Measurements from ENCODE around the gene FOS.

The FOS gene

GRCh38 chr14:75252254-75252837 is 26.3 kb upstream of the FOS start:
- DNase-seq, result no peak

GRCh38 chr14:75254381-75254822 is 24.2 kb upstream of the FOS start:
- DNase-seq, result no peak

DNA sequence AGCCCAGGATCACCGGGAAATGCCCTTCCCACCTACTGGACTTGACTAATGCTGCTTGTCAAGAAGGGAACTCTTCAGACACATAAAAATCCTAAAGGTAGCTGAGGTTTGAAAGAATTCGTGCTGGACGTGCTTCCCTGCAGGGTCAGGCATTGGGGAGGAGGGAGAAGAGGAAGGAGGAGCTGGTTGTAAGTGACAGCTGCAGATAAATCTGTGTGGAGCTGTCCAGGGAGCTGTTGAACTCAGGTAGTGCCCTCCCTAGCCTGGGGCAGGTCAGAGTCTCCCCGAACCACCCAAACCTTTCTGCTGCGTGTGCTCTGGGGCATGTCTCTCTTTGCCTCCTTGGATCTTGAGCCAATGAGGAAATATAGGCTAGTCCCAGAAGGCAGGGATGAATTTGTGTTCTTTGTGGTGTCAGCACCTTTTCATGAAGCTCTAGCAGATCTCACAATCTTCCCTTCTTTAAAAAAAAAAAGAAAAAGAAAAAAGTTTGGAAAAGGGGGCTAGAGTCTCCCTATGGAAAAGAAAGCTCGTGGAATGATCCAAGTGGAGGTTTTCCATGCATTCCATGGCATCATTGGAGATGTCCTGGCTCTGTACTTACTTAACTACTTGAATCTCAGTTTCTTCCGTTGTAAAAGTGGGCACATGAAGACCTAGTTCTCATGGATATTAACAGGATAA is 23.6 kb upstream of the FOS start:
- DNase-seq, result no peak

DNA sequence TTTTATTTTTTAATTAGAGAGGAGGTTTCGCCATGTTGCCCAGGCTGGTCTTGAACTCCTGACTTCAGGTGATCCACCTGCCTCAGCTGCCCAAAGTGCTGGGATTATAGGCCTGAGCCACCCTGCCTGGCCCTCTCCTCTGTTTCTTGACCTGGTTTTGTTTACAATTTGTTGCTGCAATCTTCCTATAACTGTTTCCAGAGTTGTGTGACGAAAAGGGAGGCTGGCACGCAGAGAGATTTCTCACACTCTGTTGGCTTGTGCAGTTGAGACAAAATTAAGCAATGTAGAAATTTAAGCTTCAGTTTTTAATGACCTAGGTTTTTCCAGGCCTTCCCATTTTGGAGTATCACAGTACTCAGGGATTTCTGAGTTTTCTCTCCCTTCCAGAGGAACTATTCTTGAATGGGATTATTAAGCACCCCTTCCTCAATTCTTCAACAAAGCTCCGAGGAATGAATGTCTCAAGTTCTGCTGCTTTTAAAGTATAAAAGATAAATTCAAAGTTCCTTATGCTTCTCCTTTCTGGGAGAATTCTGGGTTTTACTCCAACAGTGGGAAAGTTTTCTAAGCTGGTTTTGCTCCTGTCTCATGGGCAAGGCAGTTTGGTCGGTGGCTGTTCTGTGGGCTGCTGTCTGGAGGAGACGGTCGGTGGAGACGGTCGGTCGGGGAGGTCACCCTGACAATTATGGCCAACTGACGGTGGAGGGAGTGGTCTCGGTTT is 20.4 kb upstream of the FOS start:
- DNase-seq, result no peak

GRCh38 chr14:75258803-75259509 is 19.7 kb upstream of the FOS start:
- peak; percentile 99 for DNase-seq

- DNase-seq, result no peak
These were observed 19.1 kb upstream of the FOS start for GRCh38 chr14:75259510-75259855.

DNA sequence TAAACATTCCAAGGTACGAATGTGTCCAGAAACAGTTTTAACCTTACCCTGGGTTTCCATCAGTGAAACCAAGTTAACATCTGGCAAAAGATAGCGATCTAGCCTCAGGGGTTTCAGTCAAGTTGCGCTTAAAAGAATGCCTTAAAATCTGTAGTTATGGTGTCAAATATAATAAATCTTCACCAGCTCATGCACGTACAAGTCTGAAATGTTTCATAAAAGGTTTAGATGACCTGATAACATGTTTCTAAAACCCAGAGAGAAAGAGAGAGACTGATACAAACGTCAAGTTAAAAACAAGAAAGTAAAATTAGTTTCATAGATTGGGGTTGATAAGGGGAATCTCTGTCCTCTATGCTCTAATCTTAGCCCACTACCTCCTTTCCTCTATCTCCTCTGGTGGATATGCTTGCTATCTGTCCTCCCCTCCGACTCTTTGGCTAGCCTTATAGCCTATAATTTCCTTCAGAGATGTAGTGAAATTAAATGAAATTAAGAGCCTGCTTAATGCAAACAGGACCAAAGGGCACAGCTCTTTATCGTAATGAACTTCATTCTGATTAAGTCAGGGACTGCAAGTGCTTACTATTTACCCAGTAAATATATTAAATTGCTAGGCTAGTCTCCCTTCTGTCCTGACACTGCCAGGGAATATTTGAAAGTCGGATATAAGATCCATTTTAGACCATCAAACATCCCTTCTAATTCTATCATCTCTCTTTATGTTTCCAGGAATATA is 18.4 kb upstream of the FOS start:
- DNase-seq, result no peak

DNA sequence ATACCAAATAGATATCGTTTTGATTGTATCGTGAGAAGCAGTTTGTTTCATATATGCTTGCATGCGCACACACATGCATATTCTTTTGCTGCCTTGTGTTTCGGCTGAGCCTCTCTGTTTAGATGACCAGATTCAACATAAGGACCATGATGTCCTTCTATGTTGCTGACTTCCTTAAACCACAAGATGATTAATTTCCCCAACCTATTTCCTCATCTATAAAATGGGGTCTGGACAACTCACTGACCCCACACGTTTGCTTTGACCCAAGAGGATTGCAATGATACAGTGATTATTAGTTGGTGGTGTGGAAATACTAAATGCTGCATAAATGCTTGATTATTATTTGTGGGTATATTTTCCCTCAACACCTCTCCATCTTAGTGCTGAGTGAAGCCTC is 16.8 kb upstream of the FOS start:
- DNase-seq, result no peak

DNA sequence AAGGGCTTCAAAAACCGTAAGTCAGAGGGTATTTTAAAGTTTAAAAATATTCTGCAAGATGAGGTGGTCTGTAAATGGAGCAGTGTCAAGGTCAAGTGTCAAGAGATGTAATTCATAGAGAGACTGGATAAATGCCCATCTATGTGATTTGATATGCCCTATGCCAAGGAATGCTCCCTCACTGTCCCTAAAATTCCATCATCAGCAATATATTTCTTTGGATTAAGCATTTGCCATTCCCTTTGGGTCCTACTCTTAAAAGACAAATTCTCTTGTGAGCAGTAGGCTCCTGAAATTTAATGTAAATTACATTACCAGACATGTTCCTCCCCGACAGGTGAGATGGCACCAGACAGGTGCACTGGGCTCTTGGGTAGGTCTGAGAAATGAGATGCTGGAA is 16.0 kb upstream of the FOS start:
- no peak for DNase-seq

- DNase-seq, result no peak
These were observed 14.6 kb upstream of the FOS start for GRCh38 chr14:75264036-75264435.

DNA sequence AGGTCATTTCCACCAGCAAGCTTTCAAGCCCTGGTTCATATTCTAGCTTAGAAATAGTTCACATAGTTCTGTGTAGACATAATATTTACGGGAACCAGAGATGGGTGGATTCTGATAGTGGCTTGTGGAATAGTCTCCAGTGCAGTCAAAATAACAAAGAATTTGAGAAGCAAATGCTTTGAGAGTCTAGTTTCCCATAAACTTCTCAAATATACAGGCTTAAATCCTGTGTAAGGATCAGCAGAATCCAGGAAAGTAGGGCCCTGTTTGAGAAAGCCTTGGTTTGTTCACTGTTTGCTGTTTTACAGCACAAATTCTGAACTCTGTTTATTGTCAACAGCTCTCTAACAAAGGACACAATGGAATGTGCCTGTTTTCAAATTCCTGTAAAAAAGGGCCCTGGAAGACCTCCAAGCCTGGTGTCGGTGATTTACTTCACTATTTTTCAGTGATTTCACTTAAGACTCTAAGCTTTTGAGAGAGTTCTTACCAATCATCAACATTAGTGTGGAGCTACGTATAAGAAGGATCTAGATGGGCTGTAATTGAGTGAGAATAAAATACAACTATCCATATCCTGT is 11.4 kb upstream of the FOS start:
- no peak for DNase-seq

GRCh38 chr14:75268633-75269550 is 9.7 kb upstream of the FOS start:
- DNase-seq, result no peak

DNA sequence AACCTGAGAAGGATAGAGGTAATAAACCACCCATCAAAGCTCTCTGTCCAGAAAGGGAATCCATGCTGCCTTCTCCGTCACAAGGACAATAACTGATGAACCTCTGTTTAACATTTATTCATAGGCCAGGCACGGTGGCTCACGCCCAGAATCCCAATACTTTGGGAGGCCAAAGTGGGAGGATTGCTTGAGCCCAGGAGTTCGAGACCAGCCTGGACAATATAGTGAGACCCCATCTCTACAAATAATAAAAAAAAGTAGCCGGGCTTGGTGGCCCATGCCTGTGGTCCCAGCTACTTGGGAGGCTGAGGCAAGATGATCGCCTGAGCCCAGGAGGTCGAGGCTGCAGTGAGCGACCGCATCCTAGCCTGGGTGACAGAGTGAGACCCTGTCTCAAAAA is 7.1 kb upstream of the FOS start:
- DNase-seq, result no peak

- DNase-seq, result no peak
These were observed 5.2 kb upstream of the FOS start for GRCh38 chr14:75273272-75274049.

DNA sequence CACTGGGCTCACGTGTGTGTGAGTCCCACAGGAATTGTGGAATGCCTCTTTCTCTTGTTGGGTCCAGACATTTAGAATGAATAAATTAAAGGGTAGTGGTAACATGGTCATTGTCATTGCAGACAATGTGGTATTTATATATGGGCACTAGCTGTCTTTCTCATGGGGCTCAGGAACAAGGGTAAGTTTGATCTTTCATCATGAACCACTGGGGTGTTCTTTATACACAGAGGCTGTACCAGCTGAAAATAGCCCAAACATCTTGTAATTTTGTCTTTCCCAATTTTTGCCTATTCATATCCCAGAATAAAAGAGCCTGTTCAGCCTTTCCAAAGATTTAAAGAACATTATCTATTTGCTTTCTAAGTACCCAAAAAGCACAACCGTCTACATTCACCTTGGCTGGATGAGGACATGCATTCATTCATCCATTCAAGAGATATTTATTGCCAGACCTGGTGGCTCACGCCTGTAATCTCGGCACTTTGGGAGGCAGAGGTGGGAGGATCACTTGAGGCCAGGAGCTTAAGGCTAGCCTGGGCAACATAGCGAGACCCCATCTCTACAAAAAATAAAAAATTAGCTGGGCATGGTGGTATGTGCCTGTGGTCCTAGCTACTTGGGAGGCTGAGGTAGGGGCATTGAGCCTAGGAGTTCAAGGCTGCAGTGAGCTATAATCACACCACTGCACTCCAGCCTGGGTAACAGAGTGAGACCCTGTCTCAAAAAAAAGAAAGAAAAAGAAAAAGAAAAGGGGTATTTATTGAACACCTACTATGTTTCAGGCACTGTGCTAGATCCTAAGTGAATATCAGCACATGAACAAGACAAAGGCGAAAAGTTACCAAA is 4.4 kb upstream of the FOS start:
- no peak for DNase-seq

GRCh38 chr14:75274899-75275569 is 3.6 kb upstream of the FOS start:
- DNase-seq, result no peak

DNA sequence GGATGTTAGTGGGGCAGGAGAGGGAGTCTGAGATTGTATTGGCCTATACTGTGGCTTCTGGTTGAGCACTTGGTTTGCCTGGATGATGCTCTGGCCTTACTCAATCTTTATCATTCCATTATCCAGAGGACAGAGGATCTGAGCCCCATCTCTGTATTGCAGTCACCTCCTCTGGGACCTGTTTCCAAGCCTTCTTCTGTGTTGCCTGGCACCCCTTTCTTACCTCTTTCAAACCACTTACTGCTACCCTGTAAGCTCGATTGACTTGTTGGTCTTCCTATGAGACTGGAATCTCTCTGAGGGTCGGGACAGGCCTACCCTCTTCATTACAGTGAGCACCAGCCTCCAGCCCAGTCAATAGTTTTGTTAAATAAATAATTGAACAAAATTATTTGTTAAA is 3.0 kb upstream of the FOS start:
- no peak for DNase-seq

DNA sequence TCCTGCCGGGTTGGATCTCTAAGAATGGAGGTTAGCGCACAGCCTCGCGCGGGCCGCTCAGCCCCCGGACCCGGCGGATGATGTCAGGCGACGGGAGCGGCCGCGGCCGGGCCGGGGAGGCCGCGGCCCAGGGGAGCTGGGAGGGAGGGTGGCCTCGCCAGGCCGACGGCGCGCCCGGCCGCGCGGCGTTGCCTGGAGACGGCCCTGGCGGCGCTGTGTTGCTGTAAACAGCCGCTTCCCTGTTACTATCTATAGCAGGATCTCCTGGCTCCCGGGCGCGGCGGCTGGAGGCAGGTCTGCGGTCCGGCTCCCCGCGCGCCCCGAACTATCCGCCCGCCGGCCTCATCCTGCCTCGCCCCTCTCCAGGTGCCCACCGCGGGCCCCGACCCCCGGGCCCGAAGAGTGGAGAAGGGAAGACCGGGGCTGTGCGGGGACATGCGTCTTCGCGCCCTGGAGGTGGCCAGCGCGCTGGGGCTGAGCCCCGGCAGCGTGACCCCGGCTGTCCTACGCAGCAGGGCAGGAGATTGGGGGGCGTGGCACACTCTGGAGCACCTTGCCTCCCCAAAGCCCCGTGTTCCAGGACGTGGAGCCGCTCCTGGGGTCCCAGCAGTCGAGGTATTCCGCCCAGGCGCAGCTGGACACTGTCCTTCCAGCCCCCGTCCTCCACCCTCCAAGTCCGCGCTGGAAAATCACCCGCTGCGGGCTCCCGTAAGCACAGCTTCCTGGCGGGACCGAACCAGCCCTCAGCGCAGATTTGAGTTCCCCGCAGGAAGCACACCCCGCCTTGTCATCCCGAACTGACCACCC is 1.4 kb upstream of the FOS start:
- DNase-seq, result peak; percentile 70

Measured in activated CD8-positive, alpha-beta memory T cell treated with anti-CD3 and anti-CD28 coated beads, Interleukin-2, amount 50 U/mL, for 48 hours (primary cell).